OCI-LY3 (cell line): ENCODE data around the gene MCC.

ENCODE experiments used
- CTCF ChIP-seq: fragments of 200-600, 300-600 bp; sonication (generic); IDR thresholded peaks from 2 replicates; pipeline ENCODE4 v1.5.1; 2014; ENCODE audit warnings: antibody characterized with exemption, low read length, low read depth
- EZH2phosphoT487 ChIP-seq: fragments of 200-600 bp; shearing (Covaris generic); IDR thresholded peaks from 2 replicates; pipeline ENCODE4 v1.6.1; 2018; ENCODE audit warnings: antibody characterized with exemption, mixed run types, low read depth

GRCh38 chr5:113038136-113038535, 450.1 kb downstream of the MCC start:
- no peak for TF ChIP-seq CTCF
- TF ChIP-seq EZH2phosphoT487: no peak
